Kidney capillary endothelial cell (primary cell): ENCODE data around the gene PPP1R13B.
A peak's percentile ranks its signal among the peaks of the same experiment; 100 is the strongest.
"Not testable (repeated sequence)": the region's sequence is repeated elsewhere in the genome, so short reads cannot be mapped to it uniquely, and the experiment has no call there.

Experiments
- DNase-seq: peaks from one replicate; pipeline ENCODE4 v3.0.0-alpha.2; 2018; ENCODE audit warnings: low spot score

PPP1R13B gene

DNA sequence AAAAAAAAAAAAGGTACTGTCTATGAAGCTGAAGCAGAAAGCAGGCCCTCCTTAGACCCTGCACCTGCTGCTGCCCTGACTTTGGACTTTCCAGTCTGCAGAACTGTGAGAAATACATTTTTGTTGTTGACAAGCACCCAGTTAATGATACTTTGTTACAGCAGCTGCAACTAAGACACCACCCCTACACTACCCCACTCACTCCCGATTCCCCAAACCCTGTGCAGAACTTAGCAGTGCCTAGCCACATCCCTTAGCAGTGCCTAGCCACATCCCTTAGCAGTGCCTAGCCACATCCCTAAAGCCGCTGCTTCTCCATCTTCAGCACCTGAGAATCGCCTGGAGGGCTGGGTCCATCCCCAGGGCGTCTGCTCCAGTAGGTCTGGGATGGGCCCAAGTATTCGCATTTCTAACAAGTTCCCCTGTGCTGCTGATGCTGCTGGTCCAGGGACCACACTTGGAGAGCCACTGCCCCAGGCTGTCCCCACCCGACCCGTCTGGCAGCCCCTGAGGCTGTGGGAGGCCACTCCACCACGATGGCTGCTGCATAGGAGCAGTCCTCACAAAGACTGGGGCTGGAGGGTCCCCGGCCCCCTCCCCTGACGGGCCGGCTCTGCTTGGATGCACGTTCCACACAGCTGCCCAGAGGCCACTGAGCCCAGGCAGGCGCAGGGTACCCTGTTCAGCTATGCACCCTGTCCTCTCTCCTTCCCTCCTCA, 10.8 kb upstream of the PPP1R13B start:
- no peak for DNase-seq

DNA sequence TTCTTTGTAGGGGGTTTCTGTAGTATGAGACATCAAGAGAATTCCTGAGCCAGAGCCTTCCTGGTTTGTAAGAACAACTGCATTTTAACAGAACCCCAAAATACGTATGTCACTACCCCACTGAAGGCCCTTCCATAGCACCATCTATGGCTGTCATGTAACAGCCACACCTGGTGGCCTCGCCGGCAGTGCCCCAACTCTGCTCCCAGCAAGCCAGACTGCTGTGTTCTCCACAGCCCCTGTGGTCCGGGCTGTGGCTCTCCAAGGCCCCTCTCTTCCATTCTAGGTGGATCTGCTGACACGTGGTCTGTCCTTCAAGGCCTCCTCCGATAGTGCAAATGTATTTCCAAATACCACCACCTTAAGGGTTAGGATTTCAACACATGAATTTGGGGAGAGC, 9.9 kb upstream of the PPP1R13B start:
- DNase-seq = no peak

DNA sequence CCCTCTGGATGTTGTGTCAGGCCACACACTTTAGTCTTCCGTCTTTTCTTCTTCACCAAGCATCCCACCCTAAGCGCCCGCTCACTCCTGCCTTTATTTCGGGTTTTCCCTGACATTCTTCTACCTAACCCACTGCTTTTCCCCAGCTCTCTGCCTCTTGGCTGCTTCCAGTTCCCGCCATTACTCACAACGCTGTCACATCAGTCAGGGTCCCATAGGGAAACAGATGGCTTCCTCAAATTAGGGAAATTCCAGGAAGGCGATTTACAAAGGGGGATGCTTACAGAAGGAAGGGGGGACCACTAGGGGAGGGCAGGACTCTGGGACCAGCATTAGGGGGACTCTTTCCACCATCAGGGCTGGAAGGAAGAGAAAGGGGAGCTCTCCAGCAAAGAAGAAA, 9.2 kb upstream of the PPP1R13B start:
- DNase-seq = no peak

DNA sequence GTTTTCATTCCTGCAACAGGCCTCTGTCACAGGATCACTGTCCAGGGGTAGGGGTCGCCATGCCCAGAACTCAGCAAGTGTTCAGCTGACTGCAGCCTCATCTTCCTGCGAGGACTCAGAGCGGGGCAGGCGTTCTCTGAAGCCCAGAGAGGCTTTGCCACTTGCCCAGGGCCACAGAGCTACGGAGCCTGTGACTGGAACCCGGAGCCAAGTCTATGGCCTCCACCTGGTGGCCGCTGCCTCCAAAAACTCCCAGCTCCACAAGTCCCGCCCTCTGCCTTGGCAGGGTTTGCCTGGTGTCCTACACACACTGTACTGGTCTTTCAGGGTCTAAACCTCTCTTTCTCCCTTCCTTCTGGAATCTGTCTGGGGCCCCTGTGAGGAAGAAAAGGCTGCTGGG, 8.7 kb upstream of the PPP1R13B start:
- no peak for DNase-seq

DNA sequence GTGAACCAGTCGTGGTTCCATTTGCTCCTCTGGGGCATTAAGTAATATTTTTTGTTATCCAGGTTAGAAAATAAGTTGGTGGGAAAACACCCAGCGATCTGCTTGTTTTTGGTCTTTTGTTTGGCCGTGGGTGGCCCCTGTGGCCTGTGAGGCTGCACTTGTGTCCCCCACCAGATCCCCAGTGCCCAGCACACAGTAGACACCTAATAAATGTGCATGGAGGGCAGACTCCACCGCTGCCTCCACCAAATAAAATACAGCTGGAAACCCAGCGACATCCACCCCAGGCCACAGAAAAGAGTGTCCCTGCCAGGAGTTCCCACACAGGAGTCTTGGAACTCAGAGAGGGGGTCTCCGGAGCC, 8.3 kb upstream of the PPP1R13B start:
- DNase-seq = no peak

DNA sequence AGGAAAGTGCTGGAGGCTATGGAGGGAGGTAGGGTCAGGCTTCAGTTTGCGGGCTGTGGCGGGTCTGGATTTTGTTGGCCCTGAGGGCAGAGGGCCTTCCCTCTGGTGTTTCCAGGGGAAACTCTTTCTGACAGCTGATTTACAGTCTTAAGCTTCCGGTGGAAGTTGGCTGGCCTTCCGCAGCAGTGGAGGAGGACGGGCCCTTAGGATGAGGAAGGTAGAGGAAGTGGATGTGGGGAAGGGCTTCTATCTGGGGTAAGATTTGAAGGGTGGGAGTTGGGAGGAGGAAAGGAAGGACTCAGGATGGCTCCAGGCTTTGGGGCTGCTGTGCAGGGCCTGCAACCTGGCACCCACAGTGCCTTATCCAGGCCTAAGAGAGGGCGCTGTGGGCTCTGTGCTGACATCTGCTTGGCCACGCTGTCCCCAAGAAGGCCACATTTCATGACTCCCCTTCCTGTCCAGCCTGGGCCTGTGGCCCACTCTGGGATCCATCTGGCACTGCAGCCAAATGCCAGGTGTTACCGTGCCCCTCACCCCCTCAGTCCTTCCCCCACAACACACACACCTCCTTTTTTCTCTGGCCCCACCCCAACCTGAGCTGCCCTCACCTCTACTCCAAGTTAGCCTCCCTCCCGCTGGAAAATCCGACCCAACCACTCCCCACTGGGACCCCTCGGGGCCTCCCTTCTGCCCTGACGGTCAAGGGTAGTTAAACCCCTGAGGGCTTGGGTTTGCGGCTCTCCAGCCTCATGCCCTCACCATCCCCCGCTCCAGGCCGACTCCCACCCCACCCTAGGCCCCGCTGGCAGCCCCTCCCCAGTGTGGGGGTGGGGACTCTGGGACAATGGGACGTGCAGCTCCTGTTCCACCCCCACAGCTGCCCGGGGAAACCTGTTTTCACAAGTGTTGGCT, 7.7 kb upstream of the PPP1R13B start:
- DNase-seq = peak; percentile 63

DNA sequence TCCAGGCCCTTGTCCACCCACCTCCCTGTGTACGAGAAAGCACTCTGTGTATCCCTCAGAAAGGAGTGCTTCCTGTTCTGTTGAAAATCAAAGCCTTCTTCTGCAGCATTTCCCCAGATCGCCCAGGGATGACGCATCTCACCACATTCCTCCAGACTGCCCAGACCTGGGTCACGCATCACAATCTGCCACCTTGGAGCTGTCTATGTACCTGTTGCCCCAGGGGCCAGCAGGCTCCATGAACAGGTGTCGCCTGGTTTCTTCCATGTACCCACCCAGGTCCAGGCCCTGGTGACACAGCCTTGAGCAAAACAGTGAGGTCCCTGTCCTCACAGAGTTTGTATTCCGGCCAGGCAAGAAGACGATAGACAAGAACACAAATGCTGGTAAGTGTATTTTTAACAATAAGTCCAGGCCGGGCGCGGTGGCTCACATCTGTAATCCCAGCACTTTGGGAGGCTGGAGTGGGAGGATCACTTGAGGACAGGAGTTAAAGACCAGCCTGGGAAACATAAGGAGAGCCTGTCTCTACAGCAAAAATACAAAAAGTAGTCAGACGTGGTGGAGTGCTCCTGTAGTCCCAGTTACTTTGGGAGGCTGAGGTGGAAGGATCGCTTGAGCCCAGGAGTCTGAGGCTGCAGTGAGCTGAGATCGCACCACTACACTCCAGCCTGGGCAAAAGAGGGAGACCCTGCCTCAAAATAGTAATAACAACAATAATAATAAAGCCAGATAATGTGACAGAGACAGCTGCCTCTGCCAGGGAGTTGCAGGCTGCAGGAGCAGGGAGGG, 6.8 kb upstream of the PPP1R13B start:
- DNase-seq = peak; percentile 38

DNA sequence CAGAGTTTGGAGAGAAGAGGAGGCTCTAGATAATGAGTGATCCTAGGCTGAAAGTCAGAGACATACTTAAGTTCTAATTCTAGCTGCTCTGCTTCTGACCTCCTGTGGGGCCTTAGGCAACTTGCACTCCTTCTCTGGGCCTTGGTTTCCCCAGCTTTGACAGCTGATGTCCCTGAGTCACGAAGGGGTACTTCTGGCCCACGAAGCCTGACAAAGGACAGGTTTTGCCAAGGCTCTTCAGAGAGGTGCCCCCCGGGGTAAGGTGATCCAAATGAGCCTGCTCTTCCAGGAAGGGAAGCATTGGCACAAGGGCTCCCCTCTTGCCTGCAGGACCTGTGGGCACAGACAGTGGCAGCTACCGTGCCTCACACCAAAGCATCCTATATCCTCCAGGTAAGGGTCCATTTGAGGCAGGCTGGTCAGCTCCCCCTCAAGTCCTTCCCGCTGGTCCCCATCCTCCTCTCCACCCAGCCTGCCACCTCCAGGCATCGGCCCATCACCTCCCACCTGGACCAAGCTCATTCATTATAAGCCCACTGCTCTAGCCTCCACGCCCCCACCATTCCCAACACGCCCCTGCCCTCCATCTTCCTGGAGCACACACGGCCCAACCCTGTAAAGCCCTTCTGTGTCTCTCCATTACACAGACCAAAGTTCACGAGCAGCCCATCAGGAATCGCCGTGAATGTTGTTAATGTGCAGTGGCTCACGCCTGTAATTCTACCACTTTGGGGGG, 1.9 kb upstream of the PPP1R13B start:
- no peak for DNase-seq

DNA sequence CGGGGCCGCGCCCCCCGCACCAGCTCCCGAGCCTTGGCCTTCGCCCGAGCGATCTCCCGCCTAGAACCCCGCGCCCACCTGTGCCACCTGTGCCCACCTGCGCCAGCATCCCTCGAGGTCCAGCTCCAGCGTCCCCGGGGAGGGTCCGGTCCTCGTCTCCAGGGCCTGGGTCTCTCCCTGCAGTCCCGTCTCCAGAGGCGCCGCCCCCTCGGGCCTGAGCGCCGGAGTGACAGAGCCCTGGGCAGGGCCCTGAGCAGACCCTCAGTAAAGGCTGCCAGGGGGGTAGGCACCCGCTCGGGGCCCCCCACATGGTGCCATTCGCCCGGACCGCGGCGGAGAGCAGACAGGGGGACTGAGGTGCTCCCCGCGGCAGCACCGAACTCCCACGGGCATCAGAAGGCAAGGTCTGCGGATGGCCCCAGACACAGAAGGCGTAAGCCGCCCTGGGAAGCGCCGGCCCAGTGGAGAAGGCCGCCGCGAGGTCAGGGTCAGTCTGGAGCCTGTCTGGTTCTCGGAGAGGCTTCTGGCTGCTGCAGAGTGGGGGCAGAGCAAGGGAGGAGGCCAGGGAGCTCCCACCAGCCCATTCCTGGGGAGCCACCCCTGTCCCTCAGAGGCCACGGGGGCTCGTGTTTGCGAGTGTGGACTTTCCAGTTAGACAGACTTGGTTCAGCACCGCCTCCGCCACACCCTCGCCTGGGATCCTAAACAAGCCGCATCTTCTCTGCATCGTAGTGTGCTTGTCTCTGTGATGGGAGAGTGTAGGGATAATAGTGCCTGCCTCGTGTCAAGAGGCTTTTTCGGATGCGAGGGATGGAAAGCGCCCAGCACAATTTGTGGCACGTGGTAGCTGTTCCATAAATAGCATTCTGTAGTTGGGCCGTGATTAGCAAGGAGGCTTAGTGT, 1.1 kb upstream of the PPP1R13B start:
- DNase-seq = no peak

DNA sequence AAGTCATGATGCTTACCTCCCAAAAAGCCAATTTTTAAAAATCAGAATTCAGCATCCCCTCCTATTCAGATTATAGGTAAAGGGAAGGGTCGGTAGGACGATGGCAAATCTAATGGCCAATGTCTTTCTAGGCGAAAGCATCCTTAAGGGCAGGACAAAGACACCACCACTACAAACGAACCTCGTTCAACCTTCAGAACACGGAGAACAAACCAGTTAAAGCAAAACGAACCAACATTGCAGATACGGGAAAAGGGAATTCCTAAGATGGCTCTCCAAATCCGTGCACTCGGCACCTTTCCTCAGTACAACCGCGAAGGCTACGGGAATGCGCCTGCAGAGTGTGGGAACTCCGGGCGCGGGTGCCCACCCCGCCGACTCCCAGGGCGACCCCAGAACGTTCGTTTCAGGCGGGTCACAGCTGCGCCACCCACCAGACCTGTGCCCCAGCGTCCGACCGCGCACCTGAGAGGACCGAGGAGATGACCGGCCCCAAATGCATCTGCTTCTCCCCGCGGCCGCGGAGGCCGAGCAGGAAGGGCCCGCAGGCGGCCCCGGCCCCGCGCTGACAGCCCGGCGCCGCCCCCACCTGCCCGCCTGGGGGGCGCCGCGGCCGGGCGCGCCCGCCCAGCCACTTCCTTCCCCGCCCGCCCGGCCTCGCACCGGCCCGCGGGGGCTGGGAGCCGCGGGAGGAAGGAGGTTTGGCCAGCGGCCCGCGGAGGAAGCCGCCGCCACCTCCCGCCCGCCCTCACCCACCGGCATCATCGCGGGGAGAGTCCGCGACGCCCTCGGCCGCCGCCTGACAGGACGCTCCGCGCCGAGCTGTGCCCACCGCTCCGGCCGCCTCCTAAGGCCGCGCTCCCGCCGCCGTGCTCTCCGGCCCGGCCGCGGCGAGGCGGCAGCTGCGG, 578 bp downstream of the PPP1R13B start:
- DNase-seq = peak; percentile 31

DNA sequence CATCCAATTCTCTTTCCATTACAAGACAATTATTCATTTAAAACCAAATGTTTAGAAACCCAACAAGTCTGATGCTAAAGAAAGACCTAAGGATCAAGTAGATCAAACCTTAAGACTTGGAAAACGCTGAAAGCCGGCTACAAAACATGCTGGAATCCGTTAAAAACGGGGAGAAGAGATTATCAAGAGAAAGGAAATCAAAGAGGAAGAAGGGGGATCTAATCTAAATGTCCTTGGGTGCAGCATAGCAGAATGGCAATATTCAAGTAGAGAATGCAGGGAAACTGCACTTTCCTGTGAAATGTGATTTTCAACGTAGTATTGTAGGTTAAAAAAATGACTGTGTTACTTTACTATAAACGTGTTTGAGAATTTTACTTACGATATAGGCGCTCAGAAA, 1.3 kb downstream of the PPP1R13B start:
- no peak for DNase-seq

DNA sequence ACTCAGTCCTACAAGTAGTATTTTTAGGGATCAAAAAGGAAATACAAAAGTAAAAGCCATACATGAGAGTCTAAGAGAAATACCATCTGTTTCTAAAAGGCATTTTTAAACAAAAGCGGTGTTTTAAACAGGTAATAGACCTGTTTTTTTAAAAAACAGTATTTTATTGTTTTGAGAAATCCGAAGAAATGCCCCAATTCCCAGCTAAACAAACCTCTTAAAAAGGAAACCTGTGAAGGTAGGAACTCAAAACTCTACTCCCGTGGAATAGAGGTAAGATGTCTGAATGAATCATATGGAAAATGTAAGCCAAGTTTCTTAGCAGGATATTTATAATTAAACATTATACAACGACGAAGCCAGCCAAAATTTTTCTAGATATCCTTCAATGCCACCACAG, 2.0 kb downstream of the PPP1R13B start:
- DNase-seq = no peak

DNA sequence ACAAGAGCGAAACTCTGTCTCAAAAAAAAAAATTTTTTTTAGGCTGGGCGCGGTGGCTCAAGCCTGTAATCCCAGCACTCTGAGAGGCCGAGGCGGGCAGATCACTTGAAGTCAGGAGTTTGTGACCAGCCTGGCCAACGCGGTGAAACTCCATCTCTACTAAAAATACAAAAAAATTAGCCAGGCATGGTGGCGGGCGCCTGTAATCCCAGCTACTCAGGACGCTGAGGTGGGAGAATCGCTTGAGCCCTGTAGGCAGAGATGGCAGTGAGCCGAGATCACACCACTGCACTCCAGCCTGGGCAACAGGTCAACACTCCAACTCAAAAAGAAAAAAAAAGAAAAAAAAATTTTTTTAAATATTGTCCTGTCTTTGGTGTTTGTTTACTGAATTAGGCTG, 6.1 kb downstream of the PPP1R13B start:
- not testable (repeated sequence) for DNase-seq

DNA sequence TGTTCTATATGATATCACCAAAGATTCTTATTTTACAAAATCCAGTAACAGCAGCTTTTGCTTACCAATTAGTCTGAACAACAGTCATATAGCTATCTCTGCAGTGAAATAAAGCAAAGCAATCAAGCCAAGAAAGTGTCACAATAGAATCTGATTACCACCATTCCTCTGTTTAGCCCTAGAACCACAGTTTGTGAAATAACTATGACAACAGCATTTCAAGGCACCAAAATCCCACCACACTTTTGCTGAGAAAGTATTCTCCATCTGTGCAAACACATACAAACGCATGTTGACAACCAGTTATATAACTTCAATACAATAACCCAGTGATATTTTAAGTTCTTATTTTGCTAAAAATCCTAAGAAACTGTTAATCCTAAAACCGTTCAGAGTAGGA, 7.4 kb downstream of the PPP1R13B start:
- DNase-seq = no peak

DNA sequence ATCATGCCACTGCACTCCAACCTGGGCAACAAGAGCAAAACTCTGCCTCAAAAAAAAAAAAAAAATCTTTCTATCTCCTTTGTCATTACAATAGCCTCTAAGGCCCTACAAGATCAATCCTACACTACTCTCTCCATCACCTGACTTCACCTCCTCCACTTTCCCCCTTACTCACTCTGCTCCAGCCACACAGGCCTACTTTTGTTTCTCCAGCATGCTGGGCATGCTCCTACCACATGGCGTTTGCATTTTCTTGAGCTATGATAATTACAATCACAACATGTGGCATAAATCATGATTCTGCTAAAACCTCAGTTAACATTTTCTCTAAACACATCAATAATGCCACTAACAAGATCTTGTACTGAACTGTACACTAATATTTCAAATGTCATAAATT, 7.8 kb downstream of the PPP1R13B start:
- DNase-seq = no peak

DNA sequence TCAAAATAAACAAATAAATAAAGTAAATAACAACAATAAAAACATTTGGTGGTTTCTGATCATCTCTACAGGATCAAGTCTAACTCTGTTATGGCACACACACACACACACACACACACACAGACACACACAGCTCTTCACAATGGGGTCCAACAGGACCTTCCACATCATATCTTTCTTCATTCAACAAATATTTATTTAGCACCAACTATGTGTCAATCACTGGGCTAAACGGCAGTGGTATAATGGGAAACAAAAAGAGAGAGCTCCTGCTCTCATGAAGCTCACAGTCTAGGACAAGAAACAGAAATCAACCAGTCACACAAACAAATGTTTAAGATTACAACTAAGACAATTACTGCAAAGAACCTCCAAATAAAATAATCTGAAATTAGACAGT, 9.3 kb downstream of the PPP1R13B start:
- no peak for DNase-seq

DNA sequence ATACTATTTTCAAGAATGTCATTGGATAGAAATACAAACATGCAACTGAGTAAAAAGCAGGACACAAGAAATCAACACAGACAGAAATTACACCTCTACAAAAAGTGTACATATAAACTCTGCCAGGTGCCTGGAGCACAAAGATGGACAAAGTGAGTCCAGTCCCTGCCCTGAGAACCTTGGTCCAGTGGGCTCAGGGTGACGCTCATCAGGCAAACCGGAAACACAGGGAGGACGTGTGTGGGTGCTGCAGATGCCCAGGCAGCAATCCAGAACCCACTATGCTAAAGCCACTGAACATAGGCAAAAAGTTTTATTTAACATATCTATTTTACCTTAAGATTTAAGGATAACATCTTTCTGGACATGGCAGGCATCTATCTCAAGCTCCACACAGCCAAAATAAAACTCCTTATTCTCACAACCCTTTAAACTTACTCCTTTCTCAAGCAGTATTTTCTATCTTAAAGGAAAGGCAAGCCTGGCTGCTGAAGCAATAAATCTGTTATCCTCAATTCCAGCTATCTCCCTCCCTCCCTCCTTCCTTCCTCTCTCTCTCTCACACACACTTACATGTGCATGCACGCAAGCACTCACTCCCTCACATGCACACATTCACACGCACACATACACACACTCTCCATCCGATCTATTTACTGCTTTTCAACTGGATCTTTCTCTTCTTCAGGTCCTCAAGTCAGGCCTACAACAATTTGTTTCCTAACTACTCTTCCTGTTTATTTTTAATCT, 10.2 kb downstream of the PPP1R13B start:
- no peak for DNase-seq

DNA sequence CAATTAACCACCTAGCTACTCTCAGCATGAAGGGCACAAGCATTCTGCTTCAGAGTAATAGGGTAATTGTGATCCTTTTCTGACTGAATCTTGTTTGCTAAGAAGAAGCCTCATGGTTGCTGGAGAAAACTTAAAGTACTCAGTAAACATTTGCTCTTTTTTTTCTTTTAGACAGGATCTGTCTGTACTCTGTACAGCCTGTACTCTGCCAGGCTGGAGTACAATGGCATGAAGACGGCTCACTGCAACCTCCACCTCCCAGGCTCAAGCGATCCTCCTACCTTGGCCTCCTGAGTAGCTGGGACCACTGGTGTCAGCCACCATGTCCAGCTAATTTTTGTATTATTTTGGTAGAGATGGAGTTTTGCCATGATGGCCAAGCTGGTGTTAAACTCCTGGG, 12.4 kb downstream of the PPP1R13B start:
- DNase-seq = no peak

DNA sequence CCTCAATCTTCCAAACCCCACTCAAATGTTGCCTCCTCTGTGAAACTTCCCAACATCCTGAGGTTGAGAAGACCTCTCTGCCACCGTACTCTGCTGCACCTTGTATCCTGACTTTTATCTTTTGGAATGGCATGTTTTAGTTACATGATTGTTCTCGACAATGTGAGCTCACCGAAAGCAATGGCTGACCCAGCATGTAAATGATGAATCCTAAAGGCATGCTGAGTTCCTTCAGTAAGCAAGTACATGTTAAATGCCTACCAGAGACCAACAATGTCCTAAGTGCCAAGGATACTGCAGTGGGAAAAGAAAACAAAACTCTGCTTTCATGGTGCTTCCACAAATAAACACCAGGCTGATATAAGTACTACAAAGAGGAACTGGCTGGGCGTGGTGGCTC, 13.7 kb downstream of the PPP1R13B start:
- no peak for DNase-seq
